Adrenal gland (tissue), 5 donors: Measurements from ENCODE around the gene SMARCD3.

ENCODE experiments used
- POLR2A ChIP-seq, 2 donors: fragments of 450-650 bp; IDR thresholded peaks; one replicate each; pipeline ENCODE4 v1.6.1; 2017; ENCODE audit warnings: antibody characterized with exemption in 2 of 2, mild to moderate bottlenecking in 2 of 2, moderate library complexity in 1 of 2
- TF ChIP-seq, protein P1 (sequence below), 6 experiments: fragments of 450-650 bp in 4 of 6; fragments of 200-600 bp in 2 of 6; sonication (generic) in 1 of 6; IDR thresholded peaks; 1 replicate in 5 of 6; 2 replicates in 1 of 6; pipeline versions ENCODE4 v1.5.1 to v1.8.0; 2016 to 2021; ENCODE audit warnings: antibody characterized with exemption in 6 of 6, mild to moderate bottlenecking in 2 of 6, moderate library complexity in 1 of 6
- donor health status: DM: no; HTN: no; CAD: no.

DNA sequence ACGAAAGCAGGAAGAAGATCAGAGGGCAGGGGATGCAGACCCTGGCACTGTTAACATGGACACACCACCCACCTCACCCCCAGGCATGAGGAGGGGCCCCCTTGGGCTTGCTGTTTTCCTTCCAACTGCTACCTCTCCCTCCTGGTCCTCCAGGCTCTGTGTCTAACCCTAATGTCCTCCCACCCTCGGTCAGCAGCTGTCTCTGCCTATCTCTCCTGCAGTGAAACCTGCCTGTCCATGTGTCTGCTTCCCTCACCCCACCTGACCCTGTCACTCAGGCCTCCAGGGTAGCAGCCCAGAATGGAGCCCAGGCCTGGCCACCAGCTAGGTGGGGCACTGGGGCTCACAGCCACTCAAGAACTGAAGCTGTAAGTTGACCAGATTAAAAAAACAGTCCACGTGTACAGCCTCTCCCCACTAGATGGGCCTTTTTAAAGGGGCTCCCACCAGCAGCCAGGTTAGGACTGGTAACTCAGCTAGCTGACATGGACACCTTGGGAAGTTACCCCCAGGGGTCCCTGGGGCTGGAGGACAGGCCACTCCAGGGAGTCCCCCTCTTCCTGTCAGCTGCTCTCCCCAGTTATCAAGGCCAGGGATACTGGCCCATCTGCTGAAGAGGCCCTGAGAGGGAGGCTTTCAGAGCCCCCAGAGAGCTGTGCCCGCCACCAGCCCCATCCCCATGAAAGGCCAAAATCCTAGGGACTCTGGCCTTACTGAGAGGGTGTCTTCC lies 1.5 kb downstream of the SMARCD3 start:
- TF ChIP-seq, protein P1, sequence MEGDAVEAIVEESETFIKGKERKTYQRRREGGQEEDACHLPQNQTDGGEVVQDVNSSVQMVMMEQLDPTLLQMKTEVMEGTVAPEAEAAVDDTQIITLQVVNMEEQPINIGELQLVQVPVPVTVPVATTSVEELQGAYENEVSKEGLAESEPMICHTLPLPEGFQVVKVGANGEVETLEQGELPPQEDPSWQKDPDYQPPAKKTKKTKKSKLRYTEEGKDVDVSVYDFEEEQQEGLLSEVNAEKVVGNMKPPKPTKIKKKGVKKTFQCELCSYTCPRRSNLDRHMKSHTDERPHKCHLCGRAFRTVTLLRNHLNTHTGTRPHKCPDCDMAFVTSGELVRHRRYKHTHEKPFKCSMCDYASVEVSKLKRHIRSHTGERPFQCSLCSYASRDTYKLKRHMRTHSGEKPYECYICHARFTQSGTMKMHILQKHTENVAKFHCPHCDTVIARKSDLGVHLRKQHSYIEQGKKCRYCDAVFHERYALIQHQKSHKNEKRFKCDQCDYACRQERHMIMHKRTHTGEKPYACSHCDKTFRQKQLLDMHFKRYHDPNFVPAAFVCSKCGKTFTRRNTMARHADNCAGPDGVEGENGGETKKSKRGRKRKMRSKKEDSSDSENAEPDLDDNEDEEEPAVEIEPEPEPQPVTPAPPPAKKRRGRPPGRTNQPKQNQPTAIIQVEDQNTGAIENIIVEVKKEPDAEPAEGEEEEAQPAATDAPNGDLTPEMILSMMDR (IDR thresholded peaks at IDR 0.05), result no peak
- no peak for TF ChIP-seq POLR2A (IDR thresholded peaks at IDR 0.05)
